ENCODE measurements around the gene HS3ST2.

The HS3ST2 gene

GRCh38 chr16:22962905-22963304, 148.9 kb downstream of the HS3ST2 start:
- no peak overlapping the region for H3K4me3 ChIP-seq
- no peak overlapping the region for H3K27ac ChIP-seq

All from skin epidermis (tissue), 12 donors.